Heart right ventricle (tissue), 16 donors: Measurements from ENCODE around the gene SLC9C1. TPM values are rescaled to one million over a fixed set of nuclear protein-coding genes. Genes with fewer than 3 reads are reported as not detected.

Experiments used
- ATAC-seq, 8 donors: fragments of 200-7000 bp; cut with Tn5 transposase; one replicate each; pipeline ENCODE4 v1.9.1; 2020; ENCODE audit warnings: mild to moderate bottlenecking in 8 of 8, moderate library complexity in 8 of 8, moderate number of reproducible peaks in 1 of 8
- DNase-seq, 2 donors: peaks; one replicate each; pipeline ENCODE4 v3.0.0-alpha.2; 2020
- H3K27ac ChIP-seq, 10 donors: fragments of 200-600 bp; sonication (generic) in 2 of 10; one replicate each; pipeline versions ENCODE4 v1.5.0 to v1.8.0; 2020 to 2022; ENCODE audit warnings: mild to moderate bottlenecking in 3 of 10
- H3K27me3 ChIP-seq, 7 donors: fragments of 200-600 bp; one replicate each; pipeline ENCODE4 v1.8.0; 2021 to 2022; ENCODE audit warnings: mild to moderate bottlenecking in 2 of 7
- H3K36me3 ChIP-seq, 9 donors: fragments of 200-600 bp; sonication (generic) in 1 of 9; one replicate each; pipeline versions ENCODE4 v1.5.0 to v1.8.0; 2020 to 2022; ENCODE audit warnings: mild to moderate bottlenecking in 2 of 9
- H3K4me1 ChIP-seq, 9 donors: fragments of 200-600 bp; sonication (generic) in 1 of 9; one replicate each; pipeline versions ENCODE4 v1.5.0 to v1.8.0; 2020 to 2022; ENCODE audit warnings: mild to moderate bottlenecking in 4 of 9
- H3K4me3 ChIP-seq, 10 donors: fragments of 200-600 bp; sonication (generic) in 2 of 10; one replicate each; pipeline versions ENCODE4 v1.5.0 to v1.8.0; 2020 to 2022; ENCODE audit warnings: mild to moderate bottlenecking in 7 of 10, moderate library complexity in 2 of 10
- H3K9me3 ChIP-seq, 11 donors: fragments of 200-600 bp in 10 of 11; sonication (generic) in 2 of 11; one replicate each; pipeline versions ENCODE4 v1.5.0 to v1.8.0; 2013 to 2022; ENCODE audit warnings: mild to moderate bottlenecking in 2 of 11, control low read depth in 1 of 11, moderate library complexity in 1 of 11
- WGBS, 2 donors: extraction: QIAGEN DNeasy Blood & Tissue Kit; methylation state at CpG; one replicate each; pipeline ENCODE4 v1.1.7; 2013; ENCODE audit warnings: inconsistent platforms in 1 of 2; 5-methylcytosine and 5-hydroxymethylcytosine counted together
- intact Hi-C, 10 donors: fragments of 100-400 bp; cut with DNase I; formaldehyde crosslinking; loops; one replicate each; pipeline versions ENCODE4 v1.11.1 to v1.14.2; 2022
- polyA plus RNA-seq, 2 donors: library from polyadenylated mRNA; stranded (reverse); fragments of 200-250 nt; gene quantifications; one replicate each; pipeline ENCODE4 v1.2.3, GENCODE V29; 2013
- total RNA-seq, 10 donors: library from RNA; stranded (reverse); fragmentation: NEBNext Ultra II Directional in 3 of 10; extraction: Animal tissue kit (Norgen Biotek cat#: 25700) in 3 of 10; gene quantifications; one replicate each; pipeline versions ENCODE4 v1.2.1 to v1.2.4, GENCODE V29; 2021 to 2023
- TF ChIP-seq, protein P1 (sequence below), 9 donors: fragments of 200-600 bp; sonication (generic) in 2 of 9; IDR thresholded peaks; one replicate each; pipeline versions ENCODE4 v1.5.0 to v1.8.0; 2021 to 2022; ENCODE audit warnings: antibody characterized with exemption in 9 of 9, mild to moderate bottlenecking in 5 of 9, moderate library complexity in 1 of 9
- donor health status: Arrhythmogenic right ventricular cardiomyopathy.
- donor health status: ischemic (EF 13 %, LVEDD 7.1; RV severe dilation, severe dysfunction).
- donor health status: healthy with polysubstance abuse.
- donor health status: DM: no; HTN: yes; CAD: no.
- donor health status: DM: no; HTN: no; CAD: no.
- donor health status: ischemic (EF 25% LVEDD 6.9; RV normal size, moderate dysfunction).
- donor health status: ischemic (EF 25% LVEDD 5.7; RV mildly dilated, moderate dysfunction).
- donor health status: healthy.
- donor health status: DM: yes; HTN: yes; CAD: no.
- donor health status: Ischemic cardiomyopathy.
- donor health status: ischemic (EF 35%, LVEDD 5.7; RV mildly dilated, moderate dysfunction).
- donor health status: nonischemic (EF 11% LVEDD 7.7; RV severe dilation, severe dysfunction).
- donor health status: DM: yes; HTN: yes; CAD: no.
- donor health status: PGD.
- donor health status: ischemic (EF 29% LVEDD 5.4; RV normal size, mild dysfunction).
- donor health status: nonischemic (EF 23%, LVEDD 6.1; RV moderate dilation, normal function).

The SLC9C1 gene
- total and polyA plus RNA-seq, 12 donors: 0.10 to 2.2 (median 1.5) TPM

DNA sequence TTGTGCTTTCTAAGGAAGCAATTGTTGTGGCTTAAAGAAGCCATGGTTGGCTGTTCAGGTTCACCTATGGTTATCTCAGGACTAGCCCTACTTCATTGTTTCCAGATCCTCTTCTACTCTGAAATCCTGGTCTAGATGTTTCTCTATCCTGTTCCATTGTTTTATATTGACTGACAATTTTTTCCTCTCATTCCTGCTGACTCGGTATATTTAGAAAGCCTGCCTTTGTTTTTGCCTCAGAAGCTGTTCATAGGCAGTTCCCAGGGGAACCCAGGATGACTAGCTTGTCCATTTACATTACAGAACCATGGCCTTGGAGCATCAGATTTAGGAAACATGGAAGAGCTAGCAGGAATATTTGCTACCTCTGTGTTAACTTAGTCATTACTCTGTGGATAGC lies 64.0 kb downstream of the SLC9C1 start:
- Histone ChIP-seq H3K27ac (no peak overlapping the region), H3K9me3 (peaks cover 0 to 41% (median 24%) of the 10 kb centered on the region in 11 donors), H3K27me3 (no peaks in the 10 kb centered on the region), H3K4me1 (no peaks in the 10 kb centered on the region), H3K36me3 (peaks cover 0 to 4% (median 0%) of the 10 kb centered on the region in 9 donors), H3K4me3 (no peak overlapping the region)
- WGBS, 2 donors: 65 to 73% methylated on average over 1 of the region's 1 CpG
- TF ChIP-seq, protein P1, sequence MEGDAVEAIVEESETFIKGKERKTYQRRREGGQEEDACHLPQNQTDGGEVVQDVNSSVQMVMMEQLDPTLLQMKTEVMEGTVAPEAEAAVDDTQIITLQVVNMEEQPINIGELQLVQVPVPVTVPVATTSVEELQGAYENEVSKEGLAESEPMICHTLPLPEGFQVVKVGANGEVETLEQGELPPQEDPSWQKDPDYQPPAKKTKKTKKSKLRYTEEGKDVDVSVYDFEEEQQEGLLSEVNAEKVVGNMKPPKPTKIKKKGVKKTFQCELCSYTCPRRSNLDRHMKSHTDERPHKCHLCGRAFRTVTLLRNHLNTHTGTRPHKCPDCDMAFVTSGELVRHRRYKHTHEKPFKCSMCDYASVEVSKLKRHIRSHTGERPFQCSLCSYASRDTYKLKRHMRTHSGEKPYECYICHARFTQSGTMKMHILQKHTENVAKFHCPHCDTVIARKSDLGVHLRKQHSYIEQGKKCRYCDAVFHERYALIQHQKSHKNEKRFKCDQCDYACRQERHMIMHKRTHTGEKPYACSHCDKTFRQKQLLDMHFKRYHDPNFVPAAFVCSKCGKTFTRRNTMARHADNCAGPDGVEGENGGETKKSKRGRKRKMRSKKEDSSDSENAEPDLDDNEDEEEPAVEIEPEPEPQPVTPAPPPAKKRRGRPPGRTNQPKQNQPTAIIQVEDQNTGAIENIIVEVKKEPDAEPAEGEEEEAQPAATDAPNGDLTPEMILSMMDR (IDR thresholded peaks at IDR 0.05): no peak
- ATAC-seq (no peak), DNase-seq (no peak)
- intact Hi-C loops: no loop called here

DNA sequence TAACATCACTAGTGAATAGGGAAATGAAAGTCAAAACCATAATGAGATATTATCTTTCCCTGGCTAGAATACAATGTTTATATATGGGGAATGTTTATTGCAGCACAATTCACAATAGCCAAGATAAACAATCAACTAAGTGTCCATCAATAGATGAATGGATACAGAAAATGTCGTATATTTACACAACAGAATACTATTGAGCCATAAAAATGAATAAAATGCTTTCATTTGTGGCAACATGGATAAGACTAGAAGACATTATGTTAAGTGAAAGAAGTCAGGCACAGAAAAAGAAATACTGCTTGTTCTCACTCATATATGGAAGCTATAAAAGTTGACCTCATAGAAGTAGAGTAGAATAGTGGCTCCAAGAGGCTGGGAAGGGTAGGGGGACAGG lies 65.2 kb downstream of the SLC9C1 start:
- peaks cover 0 to 17% (median 0%) of the 10 kb centered on the region in 9 donors for H3K36me3 ChIP-seq
- intact Hi-C loops: no loop called here

DNA sequence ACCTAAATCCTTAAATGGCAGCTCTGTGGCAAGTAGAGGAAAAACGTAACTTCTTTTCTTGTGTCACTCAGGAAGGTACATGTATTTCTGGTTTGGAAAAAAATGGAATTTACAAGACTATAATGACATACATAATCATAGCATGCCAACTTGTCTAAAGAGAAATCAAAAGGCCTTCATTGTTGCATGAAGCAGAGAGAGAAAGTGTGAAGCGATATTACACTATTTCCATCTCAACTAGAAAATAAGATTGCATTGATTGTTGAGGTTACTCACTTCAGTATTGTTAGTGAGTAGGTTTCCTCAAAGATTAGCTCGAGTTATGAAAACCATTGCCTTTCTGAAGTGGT lies 93.7 kb downstream of the SLC9C1 start:
- no peak overlapping the region for H3K4me3 ChIP-seq
- DNase-seq (no peak), ATAC-seq (no peak)
- WGBS, 2 donors: 87 to 93% methylated on average over 3 of the region's 3 CpGs
- H3K27me3 ChIP-seq: no peaks in the 10 kb centered on the region
- intact Hi-C loops: no loop called here
- peaks cover 0 to 31% (median 0%) of the 10 kb centered on the region in 9 donors for H3K36me3 ChIP-seq
- H3K27ac ChIP-seq: no peak overlapping the region
- H3K9me3 ChIP-seq: peaks cover 0 to 11% (median 0%) of the 10 kb centered on the region in 11 donors
- H3K4me1 ChIP-seq: no peaks in the 10 kb centered on the region
- TF ChIP-seq, protein P1 (IDR thresholded peaks at IDR 0.05): no peak

More for the DNA sequence above, 65.2 kb downstream of the SLC9C1 start:
- Histone ChIP-seq H3K27me3 (no peaks in the 10 kb centered on the region), H3K9me3 (peaks cover 0 to 53% (median 27%) of the 10 kb centered on the region in 11 donors), H3K27ac (no peak overlapping the region), H3K4me1 (no peaks in the 10 kb centered on the region), H3K4me3 (no peak overlapping the region)
- WGBS, 2 donors: 70 to 72% methylated on average over 1 of the region's 1 CpG
- DNase-seq: no peak
- TF ChIP-seq, protein P1 (IDR thresholded peaks at IDR 0.05): no peak
- ATAC-seq: no peak

DNA sequence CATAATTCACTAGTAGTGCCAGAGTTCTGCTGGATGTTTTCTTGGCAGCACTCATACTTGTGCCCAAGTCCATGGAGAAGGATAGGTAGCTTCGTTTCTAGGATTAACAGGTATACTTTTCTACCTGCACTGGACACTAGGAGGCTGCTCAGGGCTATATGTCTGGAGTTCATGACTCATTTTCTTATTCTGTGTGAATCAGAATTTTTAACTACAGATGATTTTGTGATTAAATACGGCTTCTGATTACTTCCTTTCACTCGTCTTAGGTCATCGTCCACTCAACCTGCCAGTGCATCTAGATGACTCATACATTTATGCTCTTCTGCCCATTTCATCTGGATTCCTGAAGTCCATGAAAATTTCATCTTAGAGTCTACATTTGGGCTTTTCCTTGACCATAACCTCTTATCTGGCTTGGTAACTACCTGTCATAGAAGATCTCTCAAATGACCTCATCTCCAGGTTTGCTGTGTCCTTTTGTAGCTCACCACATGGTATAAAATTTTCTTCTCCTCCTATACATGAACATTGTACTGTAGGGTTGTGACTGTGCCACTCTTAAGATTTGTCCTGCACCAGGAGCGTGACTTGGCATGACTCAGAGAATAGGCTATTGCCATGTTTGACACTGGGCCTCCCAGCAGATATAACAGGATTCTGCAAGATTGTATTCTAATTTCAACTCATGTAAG lies 94.2 kb downstream of the SLC9C1 start:
- H3K4me3 ChIP-seq: no peak overlapping the region
- H3K36me3 ChIP-seq: peaks cover 0 to 34% (median 0%) of the 10 kb centered on the region in 9 donors
- intact Hi-C loops: no loop called here
- ATAC-seq: no peak
- no peaks in the 10 kb centered on the region for H3K27me3 ChIP-seq
- no peak overlapping the region for H3K27ac ChIP-seq
- WGBS, 2 donors: 79 to 83% methylated on average over 5 of the region's 5 CpGs
- peaks cover 0 to 16% (median 0%) of the 10 kb centered on the region in 11 donors for H3K9me3 ChIP-seq
- TF ChIP-seq, protein P1 (IDR thresholded peaks at IDR 0.05): no peak
- DNase-seq: no peak
- H3K4me1 ChIP-seq: no peaks in the 10 kb centered on the region
